ENCODE results near the gene C19orf53. TPM values are rescaled to one million over a fixed set of nuclear protein-coding genes. Genes with fewer than 3 reads are reported as not detected.

The C19orf53 gene
- total and polyA plus RNA-seq, 10 of the 15 experiments (the other 5 are each of a cell fraction or from before 2014, with no cell fraction given): 109 to 449 (median 218) TPM

- no peak for TF ChIP-seq PBX3 (IDR thresholded peaks at IDR 0.05; ENCODE audit: insufficient replicate concordance, low read depth, low read length)
- no peak for TF ChIP-seq STAT3 (IDR thresholded peaks at IDR 0.05; ENCODE audit: low read depth, low read length)
- TF ChIP-seq CBX3 (IDR thresholded peaks at IDR 0.05; ENCODE audit: borderline replicate concordance, low read depth): no peak
Observed at GRCh38 chr19:13788991-13789390, 14.7 kb downstream of the C19orf53 start (continued).

- Histone ChIP-seq H4K20me1 (ENCODE audit: control insufficient read depth, insufficient read depth) (no peaks in the 10 kb centered on the region), H3K27ac (ENCODE audit: control insufficient read depth, insufficient read depth) (no peak overlapping the region), H3K4me1 (ENCODE audit: control insufficient read depth, insufficient read depth, low read length) (peaks cover 15% of the 10 kb centered on the region), H3K4me2 (ENCODE audit: control insufficient read depth, insufficient read depth) (no peak overlapping the region), H2AFZ (ENCODE audit: control insufficient read depth, low read depth, low read length) (no peak overlapping the region), H3K9me3 (replicated peaks; ENCODE audit: control insufficient read depth, insufficient read depth, low read length) (no peaks in the 10 kb centered on the region), H3K79me2 (ENCODE audit: control insufficient read depth, insufficient read depth, low read length) (no peaks in the 10 kb centered on the region), H3K27me3 (replicated peaks in 1 of 2; ENCODE audit: control insufficient read depth in 2 of 2, insufficient read depth in 2 of 2, low read length in 1 of 2) (no peaks in the 10 kb centered on the region), H3K9ac (ENCODE audit: control insufficient read depth, insufficient read depth, low read length) (no peak overlapping the region), H3K4me3 (no peak overlapping the region), H3K36me3 (ENCODE audit: control insufficient read depth in 2 of 2, insufficient read depth in 2 of 2, low read length in 1 of 2) (no peaks in the 10 kb centered on the region)
- TF ChIP-seq HSF1 (IDR thresholded peaks at IDR 0.05; ENCODE audit: low read depth, low read length): no peak
- no peak for TF ChIP-seq IKZF2 (IDR thresholded peaks at IDR 0.05)
- no peak for TF ChIP-seq MYC (IDR thresholded peaks at IDR 0.05; ENCODE audit: insufficient read depth, insufficient read length, insufficient replicate concordance, low read length, severe bottlenecking)
- peak; percentile 42; the same call in 1 of the 2 replicates for TF ChIP-seq IKZF1 (conservative IDR thresholded peaks at IDR 0.05)
- TF ChIP-seq NFYA (IDR thresholded peaks at IDR 0.05; ENCODE audit: borderline replicate concordance, low read depth, low read length): no peak
- TF ChIP-seq SMAD1 (IDR thresholded peaks at IDR 0.05; ENCODE audit: low read depth, partially characterized antibody): no peak
- TF ChIP-seq KDM1A (IDR thresholded peaks at IDR 0.05; ENCODE audit: borderline replicate concordance): no peak
- TF ChIP-seq TCF3 (IDR thresholded peaks at IDR 0.05; ENCODE audit: borderline replicate concordance, insufficient read depth, low read depth, low read length): no peak
- ATAC-seq: no peak
- no TSS peak for BruUV-seq (replicated peaks)
- FAIRE-seq: no peak
- intact Hi-C loops (cut with micrococcal nuclease; ENCODE audit: unreplicated experiment) (no loop called here), in situ Hi-C loops (cut with MboI) (no loop called here)
- under 1% methylated on average over 8 of the region's 8 CpGs for WGBS (ENCODE audit: insufficient coverage, insufficient replicate concordance, low lambda C conversion rate, missing lambda C conversion rate)
- RAD21 ChIA-PET (ENCODE audit: unreplicated experiment): no interaction called here
- CTCF ChIA-PET: interaction anchor here (0.9 kb wide), 1 partner anchor 72 kb away, joined by 3 read pairs; no protein-coding TSS in a partner anchor
- SMC1A ChIA-PET (ENCODE audit: uncharacterized antibody, unreplicated experiment): interaction anchor here (0.6 kb wide), 1 partner anchor 47 kb away, joined by 3 read pairs; no protein-coding TSS in a partner anchor
- POLR2A ChIA-PET: no interaction called here
- no peak for DNase-seq (ENCODE audit: low read depth, low spot score)
Observed at GRCh38 chr19:13790354-13790753, 16.1 kb downstream of the C19orf53 start.

Data from GM12878 (cell line).